DOHH2 (cell line): Measurements from ENCODE around the gene MGAT4C.

ENCODE experiments used
- H3F3A ChIP-seq: fragments of 200-600 bp; sonication (generic), shearing (Covaris generic); 2 replicates; pipeline ENCODE4 v1.6.0; 2016; ENCODE audit warnings: antibody characterized with exemption, mild to moderate bottlenecking; ENCODE audit not compliant: control insufficient read depth, insufficient read depth
- H3K27ac ChIP-seq: fragments of 200-600 bp; sonication (generic); 2 replicates; pipeline ENCODE4 v1.5.1; 2014; ENCODE audit warnings: low read depth, mild to moderate bottlenecking, low read length, moderate library complexity
- H3K27me3 ChIP-seq: fragments of 200-600 bp; sonication (generic); 2 replicates; pipeline ENCODE4 v1.6.1; 2014; ENCODE audit warnings: mild to moderate bottlenecking, low read length, mixed read lengths; ENCODE audit not compliant: control insufficient read depth
- H3K36me3 ChIP-seq: fragments of 200-600 bp; sonication (generic); 2 replicates; pipeline ENCODE4 v1.6.1; 2014; ENCODE audit warnings: mild to moderate bottlenecking, low read length, moderate library complexity, mixed read lengths; ENCODE audit not compliant: control insufficient read depth
- H3K4me1 ChIP-seq: fragments of 200-600 bp; sonication (generic); 2 replicates; pipeline ENCODE4 v1.6.1; 2014; ENCODE audit warnings: mild to moderate bottlenecking, low read length, mixed read lengths; ENCODE audit not compliant: control insufficient read depth
- H3K4me2 ChIP-seq: fragments of 200-600 bp; sonication (generic); 2 replicates; pipeline ENCODE4 v1.6.0; 2014; ENCODE audit warnings: mild to moderate bottlenecking, low read length, moderate library complexity
- H3K4me3 ChIP-seq: fragments of 200-600 bp; sonication (generic); 2 replicates; pipeline ENCODE4 v1.5.1; 2014; ENCODE audit warnings: mild to moderate bottlenecking, low read length, mixed read lengths
- H3K79me2 ChIP-seq: fragments of 200-600 bp; sonication (generic); 2 replicates; pipeline ENCODE4 v1.6.1; 2014; ENCODE audit warnings: mild to moderate bottlenecking, low read length, mixed read lengths; ENCODE audit not compliant: control insufficient read depth
- H3K9me2 ChIP-seq: fragments of 200-600 bp; sonication (generic); replicated peaks from 2 replicates; pipeline ENCODE4 v1.6.1; 2014; ENCODE audit warnings: mild to moderate bottlenecking, low read length, mixed read lengths; ENCODE audit not compliant: control insufficient read depth
- H3K9me3 ChIP-seq: fragments of 200-600 bp; sonication (generic); 2 replicates; pipeline ENCODE4 v1.6.1; 2014; ENCODE audit warnings: antibody characterized with exemption, low read length, mixed read lengths; ENCODE audit not compliant: control insufficient read depth, insufficient read depth
- H4K20me1 ChIP-seq: fragments of 200-600 bp; sonication (generic); 2 replicates; pipeline ENCODE4 v1.6.0; 2014; ENCODE audit warnings: low read depth, mild to moderate bottlenecking, antibody characterized with exemption, low read length, moderate library complexity; ENCODE audit not compliant: control insufficient read depth, insufficient read depth
- CTCF ChIP-seq: fragments of 200-600 bp; sonication (generic); IDR thresholded peaks from one replicate; pipeline ENCODE4 v1.5.1; 2014; ENCODE audit warnings: antibody characterized with exemption, mild to moderate bottlenecking, low read depth, low read length; ENCODE audit not compliant: poor library complexity, severe bottlenecking
- EZH2phosphoT487 ChIP-seq: fragments of 200-600 bp; sonication (generic); IDR thresholded peaks from 2 replicates; pipeline ENCODE4 v1.6.1; 2017; ENCODE audit warnings: borderline replicate concordance, mild to moderate bottlenecking, antibody characterized with exemption, low read length, moderate library complexity, mixed read lengths

MGAT4C gene

GRCh38 chr12:86249851-86250250 lies 6.3 kb downstream of the MGAT4C start:
- Histone ChIP-seq H3K9me3 (no peaks in the 10 kb centered on the region), H4K20me1 (no peaks in the 10 kb centered on the region), H3F3A (no peaks in the 10 kb centered on the region), H3K79me2 (no peaks in the 10 kb centered on the region), H3K36me3 (no peaks in the 10 kb centered on the region), H3K27me3 (no peaks in the 10 kb centered on the region), H3K4me3 (no peak overlapping the region), H3K27ac (no peak overlapping the region), H3K9me2 (no peaks in the 10 kb centered on the region), H3K4me1 (no peaks in the 10 kb centered on the region), H3K4me2 (no peak overlapping the region)
- TF ChIP-seq CTCF, result no peak
- no peak for TF ChIP-seq EZH2phosphoT487

GRCh38 chr12:86249276-86249675 lies 6.9 kb downstream of the MGAT4C start:
- Histone ChIP-seq H3K4me2 (no peak overlapping the region), H3K27ac (no peak overlapping the region), H4K20me1 (no peaks in the 10 kb centered on the region), H3F3A (no peaks in the 10 kb centered on the region), H3K27me3 (no peaks in the 10 kb centered on the region), H3K9me2 (no peaks in the 10 kb centered on the region), H3K36me3 (no peaks in the 10 kb centered on the region), H3K4me1 (no peaks in the 10 kb centered on the region), H3K79me2 (no peaks in the 10 kb centered on the region), H3K4me3 (no peak overlapping the region), H3K9me3 (no peaks in the 10 kb centered on the region)
- TF ChIP-seq EZH2phosphoT487 (no peak), CTCF (no peak)

GRCh38 chr12:86247871-86248270 lies 8.3 kb downstream of the MGAT4C start:
- Histone ChIP-seq H3K36me3 (no peaks in the 10 kb centered on the region), H3K27me3 (no peaks in the 10 kb centered on the region), H3K79me2 (no peaks in the 10 kb centered on the region), H4K20me1 (no peaks in the 10 kb centered on the region), H3K9me2 (no peaks in the 10 kb centered on the region), H3K4me2 (no peak overlapping the region), H3K4me1 (no peaks in the 10 kb centered on the region), H3K27ac (no peak overlapping the region), H3K9me3 (no peaks in the 10 kb centered on the region), H3K4me3 (no peak overlapping the region), H3F3A (no peaks in the 10 kb centered on the region)
- TF ChIP-seq CTCF (no peak), EZH2phosphoT487 (no peak)

- H4K20me1 ChIP-seq, result no peaks in the 10 kb centered on the region
- no peaks in the 10 kb centered on the region for H3K4me1 ChIP-seq
- TF ChIP-seq EZH2phosphoT487, result no peak
- no peak for TF ChIP-seq CTCF
- no peaks in the 10 kb centered on the region for H3K36me3 ChIP-seq
- no peak overlapping the region for H3K27ac ChIP-seq
- no peaks in the 10 kb centered on the region for H3F3A ChIP-seq
- H3K9me2 ChIP-seq, result no peaks in the 10 kb centered on the region
- no peaks in the 10 kb centered on the region for H3K79me2 ChIP-seq
- H3K4me2 ChIP-seq, result no peak overlapping the region
- H3K27me3 ChIP-seq, result no peaks in the 10 kb centered on the region
- no peaks in the 10 kb centered on the region for H3K9me3 ChIP-seq
- H3K4me3 ChIP-seq, result no peak overlapping the region
These were observed 14.6 kb downstream of the MGAT4C start for GRCh38 chr12:86241600-86241999.
